Skeletal muscle cell (primary cell): Measurements from ENCODE around the gene AKAP7.
"Not testable (repeated sequence)": the region's sequence is repeated elsewhere in the genome, so short reads cannot be mapped to it uniquely, and the experiment has no call there.

Source experiments
- DNase-seq: peaks from one replicate; pipeline ENCODE4 v3.0.0-alpha.2; 2010; ENCODE audit warnings: low read depth
- H3K4me3 ChIP-seq: 2 replicates; pipeline ENCODE4 v1.5.1; 2011; ENCODE audit warnings: low read depth, mild to moderate bottlenecking, control low read depth, low read length, moderate library complexity

The AKAP7 gene

GRCh38 chr6:131325669-131326068, 190.4 kb downstream of the AKAP7 start:
- not testable (repeated sequence) for DNase-seq, H3K4me3 ChIP-seq

GRCh38 chr6:131328727-131329126, 193.5 kb downstream of the AKAP7 start:
- H3K4me3 ChIP-seq, DNase-seq: not testable (repeated sequence)

GRCh38 chr6:131331151-131331550, 195.9 kb downstream of the AKAP7 start:
- no peak for DNase-seq
- H3K4me3 ChIP-seq = no peak overlapping the region

- H3K4me3 ChIP-seq = no peak overlapping the region
- DNase-seq = no peak
These were observed 196.9 kb downstream of the AKAP7 start for GRCh38 chr6:131331873-131332781.
